DOHH2 (cell line): Measurements from ENCODE around the gene SNRPA.

Experiments
- EZH2phosphoT487 ChIP-seq: fragments of 200-600 bp; sonication (generic); IDR thresholded peaks from 2 replicates; pipeline ENCODE4 v1.6.1; 2017; ENCODE audit warnings: borderline replicate concordance, mild to moderate bottlenecking, antibody characterized with exemption, low read length, moderate library complexity, mixed read lengths
- TF ChIP-seq, protein P1 (sequence below): fragments of 200-600 bp; sonication (generic); IDR thresholded peaks from one replicate; pipeline ENCODE4 v1.5.1; 2014; ENCODE audit warnings: antibody characterized with exemption, mild to moderate bottlenecking, low read depth, low read length; ENCODE audit not compliant: poor library complexity, severe bottlenecking

DNA sequence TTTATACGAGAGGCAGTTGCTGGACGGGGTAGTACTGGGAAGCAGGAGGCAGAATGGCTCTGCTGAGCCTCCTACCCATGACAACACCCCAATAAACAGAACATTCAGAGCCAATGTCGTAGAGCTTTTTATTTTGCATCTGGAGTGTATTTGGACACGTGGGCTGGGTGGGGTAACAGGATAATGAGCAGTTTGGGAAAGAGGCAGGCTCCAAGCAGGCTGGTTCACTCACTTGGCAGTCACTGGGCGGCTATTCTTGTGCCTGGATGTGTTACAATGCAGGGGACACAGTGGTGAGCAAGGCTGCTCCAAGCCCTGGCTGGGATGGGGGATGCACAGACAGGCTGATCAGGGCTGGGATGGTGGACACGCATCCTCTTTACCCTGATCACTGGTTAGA lies 10.3 kb upstream of the SNRPA start:
- TF ChIP-seq, protein P1, sequence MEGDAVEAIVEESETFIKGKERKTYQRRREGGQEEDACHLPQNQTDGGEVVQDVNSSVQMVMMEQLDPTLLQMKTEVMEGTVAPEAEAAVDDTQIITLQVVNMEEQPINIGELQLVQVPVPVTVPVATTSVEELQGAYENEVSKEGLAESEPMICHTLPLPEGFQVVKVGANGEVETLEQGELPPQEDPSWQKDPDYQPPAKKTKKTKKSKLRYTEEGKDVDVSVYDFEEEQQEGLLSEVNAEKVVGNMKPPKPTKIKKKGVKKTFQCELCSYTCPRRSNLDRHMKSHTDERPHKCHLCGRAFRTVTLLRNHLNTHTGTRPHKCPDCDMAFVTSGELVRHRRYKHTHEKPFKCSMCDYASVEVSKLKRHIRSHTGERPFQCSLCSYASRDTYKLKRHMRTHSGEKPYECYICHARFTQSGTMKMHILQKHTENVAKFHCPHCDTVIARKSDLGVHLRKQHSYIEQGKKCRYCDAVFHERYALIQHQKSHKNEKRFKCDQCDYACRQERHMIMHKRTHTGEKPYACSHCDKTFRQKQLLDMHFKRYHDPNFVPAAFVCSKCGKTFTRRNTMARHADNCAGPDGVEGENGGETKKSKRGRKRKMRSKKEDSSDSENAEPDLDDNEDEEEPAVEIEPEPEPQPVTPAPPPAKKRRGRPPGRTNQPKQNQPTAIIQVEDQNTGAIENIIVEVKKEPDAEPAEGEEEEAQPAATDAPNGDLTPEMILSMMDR, result no peak
- TF ChIP-seq EZH2phosphoT487, result no peak
